ENCODE data around the gene CFAP251.

GRCh38 chr12:121980191-121980891 is 61.9 kb downstream of the CFAP251 start:
- TF ChIP-seq, protein P1, sequence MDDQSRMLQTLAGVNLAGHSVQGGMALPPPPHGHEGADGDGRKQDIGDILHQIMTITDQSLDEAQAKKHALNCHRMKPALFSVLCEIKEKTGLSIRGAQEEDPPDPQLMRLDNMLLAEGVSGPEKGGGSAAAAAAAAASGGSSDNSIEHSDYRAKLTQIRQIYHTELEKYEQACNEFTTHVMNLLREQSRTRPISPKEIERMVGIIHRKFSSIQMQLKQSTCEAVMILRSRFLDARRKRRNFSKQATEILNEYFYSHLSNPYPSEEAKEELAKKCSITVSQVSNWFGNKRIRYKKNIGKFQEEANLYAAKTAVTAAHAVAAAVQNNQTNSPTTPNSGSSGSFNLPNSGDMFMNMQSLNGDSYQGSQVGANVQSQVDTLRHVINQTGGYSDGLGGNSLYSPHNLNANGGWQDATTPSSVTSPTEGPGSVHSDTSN (CRISPR knock-in tag; IDR thresholded peaks at IDR 0.05), result no peak
- TF ChIP-seq ZNF324 (tag by site-specific recombination; IDR thresholded peaks at IDR 0.05) (no peak), ZNF768 (tag by site-specific recombination; IDR thresholded peaks at IDR 0.05) (no peak), ZNF140 (tag by site-specific recombination; IDR thresholded peaks at IDR 0.05) (no peak), ZNF121 (tag by site-specific recombination; IDR thresholded peaks at IDR 0.05) (no peak)
